HG03196 (cell line): ENCODE data around the gene HRK.
"Not testable (repeated sequence)": the region's sequence is repeated elsewhere in the genome, so short reads cannot be mapped to it uniquely, and the experiment has no call there.

Experiments
- ATAC-seq: cut with Tn5 transposase; IDR thresholded peaks from one replicate; pipeline ENCODE4 v1.9.1; 2021; ENCODE audit not compliant: unreplicated experiment

The HRK gene

DNA sequence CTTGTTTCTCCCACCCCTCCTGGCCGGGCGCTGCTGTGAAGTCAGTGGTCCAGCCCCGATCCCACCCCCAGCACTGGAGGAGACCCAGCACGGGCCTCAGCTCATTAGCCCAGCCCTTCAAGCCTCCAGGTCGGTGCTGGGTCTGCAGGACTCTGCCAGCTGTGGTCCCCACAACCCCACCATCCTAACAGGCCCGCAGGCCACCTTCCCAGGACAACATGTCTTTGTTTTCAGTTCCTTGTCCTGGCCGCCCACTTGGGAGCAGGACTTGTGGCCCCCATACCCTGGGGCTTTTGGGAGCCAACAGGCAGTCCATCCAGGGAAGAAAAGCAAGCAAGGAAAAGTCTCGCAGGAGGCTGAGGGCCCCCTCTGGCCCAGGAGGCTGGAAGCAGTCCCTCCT lies 60.0 kb downstream of the HRK start:
- no peak for ATAC-seq

DNA sequence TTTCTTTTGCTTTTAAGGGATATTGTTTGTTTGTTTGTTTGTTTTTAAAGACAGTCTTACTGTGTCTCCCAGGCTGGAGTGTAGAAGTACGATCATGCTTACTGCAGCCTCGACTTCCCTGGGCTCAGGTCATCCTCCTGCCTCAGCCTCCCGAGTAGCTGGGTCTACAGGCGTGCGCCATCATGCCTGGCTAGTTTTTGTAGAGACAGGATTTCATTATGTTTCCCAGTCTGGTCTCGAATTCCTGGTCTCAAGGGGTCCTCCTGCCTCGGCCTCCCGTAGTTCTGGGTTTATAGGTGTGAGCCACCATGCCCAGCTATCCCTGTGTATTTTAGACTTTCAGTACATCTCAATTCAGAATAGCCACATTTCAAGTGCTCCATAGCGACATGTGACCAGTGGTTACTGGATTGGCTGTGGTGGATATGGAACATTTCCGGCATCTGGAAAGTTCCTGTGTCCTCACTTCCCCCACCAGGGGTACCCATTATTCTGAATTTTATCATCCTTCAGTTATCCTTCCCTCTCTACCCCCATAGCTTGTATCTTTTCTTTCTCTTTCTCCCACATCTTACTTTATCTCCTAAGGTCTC lies 61.1 kb downstream of the HRK start:
- no peak for ATAC-seq

- ATAC-seq = peak; percentile 79
These were observed 62.1 kb downstream of the HRK start for GRCh38 chr12:116818948-116819832.

DNA sequence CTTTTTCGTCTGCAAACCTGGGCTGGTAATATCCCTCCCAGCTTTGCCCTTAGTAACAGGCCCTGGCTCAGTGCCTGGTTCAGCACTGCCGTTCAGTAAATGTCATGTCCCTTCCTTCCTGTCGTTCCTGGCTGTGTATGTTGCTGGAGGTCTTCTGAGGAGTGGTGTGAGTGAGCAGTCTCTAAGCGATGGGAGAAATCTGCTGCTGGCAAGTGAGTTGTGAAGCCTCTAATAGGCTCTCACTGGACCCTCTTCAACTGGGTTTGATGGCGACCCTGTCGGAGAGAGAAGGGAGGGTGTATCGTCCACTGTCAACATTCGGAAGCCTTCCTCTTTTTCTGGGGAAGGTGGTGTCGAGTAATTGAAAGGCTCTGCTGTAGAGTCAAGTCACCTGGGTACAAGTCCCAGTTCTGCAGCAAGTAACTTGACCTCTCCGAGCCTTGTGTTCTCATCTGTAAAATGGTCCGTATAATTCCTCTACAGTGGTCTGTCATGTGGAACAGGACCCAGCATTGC lies 62.8 kb downstream of the HRK start:
- no peak for ATAC-seq

- not testable (repeated sequence) for ATAC-seq
These were observed 66.5 kb downstream of the HRK start for GRCh38 chr12:116814766-116815165.

- no peak for ATAC-seq
These were observed 67.8 kb downstream of the HRK start for GRCh38 chr12:116813271-116814041.

- no peak for ATAC-seq
These were observed 69.0 kb downstream of the HRK start for GRCh38 chr12:116812238-116812637.

DNA sequence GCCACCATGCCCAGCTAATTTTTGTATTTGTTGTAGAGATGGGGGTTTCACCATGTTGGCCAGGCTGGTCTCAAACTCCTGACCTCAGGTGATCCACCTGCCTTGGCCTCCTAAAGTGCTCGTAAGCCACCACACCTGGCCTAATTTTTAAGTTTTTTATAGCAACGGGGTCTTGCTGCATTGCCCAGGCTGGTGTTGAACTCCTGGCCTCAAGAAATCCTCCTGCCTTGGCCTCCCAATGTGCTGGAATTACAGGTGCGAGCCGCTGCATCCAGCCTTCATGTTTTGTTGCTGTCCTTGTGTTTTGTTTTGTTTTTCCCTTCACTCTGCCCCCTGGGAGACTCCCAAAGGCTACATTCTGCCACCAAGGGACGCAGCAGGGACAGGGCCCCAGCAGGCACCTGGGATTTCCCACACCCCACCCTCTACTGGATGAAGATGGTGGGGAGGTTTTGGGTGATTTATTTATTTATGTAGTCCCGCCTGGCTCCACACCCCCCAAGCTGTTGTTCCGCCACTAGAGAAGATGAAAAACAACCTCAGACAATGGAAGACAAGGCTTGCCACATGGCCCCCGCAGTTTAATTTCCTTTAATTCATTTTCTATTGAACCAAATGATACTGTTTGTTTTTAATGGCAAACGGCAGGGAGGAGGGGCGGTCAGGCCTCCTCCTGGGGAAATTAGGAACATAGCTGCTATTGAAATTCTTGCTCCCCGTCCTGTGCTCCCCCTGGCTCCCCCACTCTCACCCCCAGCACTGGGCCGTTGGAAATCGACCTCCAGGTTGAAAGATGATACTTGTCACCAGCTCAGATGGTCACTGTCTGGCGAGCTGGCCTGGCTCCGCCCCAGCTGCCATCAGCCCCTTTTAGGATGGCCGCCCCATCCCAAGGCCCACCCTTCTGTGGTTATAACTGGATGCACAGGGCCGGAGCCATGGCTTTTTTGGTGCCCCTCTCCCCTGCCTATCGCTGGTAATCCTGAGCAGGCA lies 72.8 kb downstream of the HRK start:
- no peak for ATAC-seq

GRCh38 chr12:116807546-116807945 lies 73.7 kb downstream of the HRK start:
- no peak for ATAC-seq

GRCh38 chr12:116806845-116807440 lies 74.3 kb downstream of the HRK start:
- ATAC-seq = no peak
